Astrocyte of the spinal cord (primary cell): Measurements from ENCODE around the gene KIAA0586.

Experiments used
- DNase-seq: peaks from one replicate; pipeline ENCODE4 v3.0.0; 2011; ENCODE audit warnings: low read depth, low spot score
- H3K4me3 ChIP-seq: 2 replicates; pipeline ENCODE4 v1.5.1; 2011; ENCODE audit warnings: low read depth, mild to moderate bottlenecking, low read length, moderate library complexity
- CTCF ChIP-seq: IDR thresholded peaks from 2 replicates; pipeline ENCODE4 v1.5.1; 2012; ENCODE audit warnings: low read depth, mild to moderate bottlenecking, low read length, inconsistent platforms
- in situ Hi-C: cut with HindIII; loops from 2 replicates; pipeline ENCODE4 v1.10.0; 2017; ENCODE audit warnings: low sequenced_read_pairs

The KIAA0586 gene

GRCh38 chr14:58427281-58428117, at the start of gene KIAA0586, which contains the start of gene TIMM9:
Gene KIAA0586, plus strand, starts transcription at chr14:58427719. Its CDS starts 546 bp downstream, at chr14:58428265.
Gene TIMM9, minus strand, starts transcription at chr14:58427531. Its CDS starts 15,586 bp downstream, at chr14:58411945.
- in situ Hi-C loops = no loop called here
- TF ChIP-seq CTCF = no peak
- DNase-seq = peak; percentile 99
- peak within 1 kb of the TSS; percentile 76 for H3K4me3 ChIP-seq

- DNase-seq = no peak
- H3K4me3 ChIP-seq = no peak overlapping the region
- in situ Hi-C loops = no loop called here
- no peak for TF ChIP-seq CTCF
Measured at GRCh38 chr14:58390830-58391229, 36.7 kb upstream of the KIAA0586 start.

- H3K4me3 ChIP-seq = peak overlapping the region; percentile 35
- in situ Hi-C loops = no loop called here
- no peak for DNase-seq
- TF ChIP-seq CTCF = no peak
Measured at GRCh38 chr14:58395562-58395811, 32.0 kb upstream of the KIAA0586 start.

- peak within 1 kb of the TSS; percentile 35 for H3K4me3 ChIP-seq
- TF ChIP-seq CTCF = peak; percentile 46
- in situ Hi-C loops = no loop called here
- peak; percentile 55 for DNase-seq
Measured at GRCh38 chr14:58395812-58396788, 31.4 kb upstream of the KIAA0586 start, which contains the start of gene TOMM20L. Gene TOMM20L, plus strand, starts transcription at chr14:58395930. Its CDS starts 28 bp downstream, at chr14:58395958.

GRCh38 chr14:58397156-58397555, 30.4 kb upstream of the KIAA0586 start:
- in situ Hi-C loops = no loop called here
- DNase-seq = no peak
- H3K4me3 ChIP-seq = no peak overlapping the region
- no peak for TF ChIP-seq CTCF

- in situ Hi-C loops = no loop called here
- H3K4me3 ChIP-seq = no peak overlapping the region
- no peak for DNase-seq
- TF ChIP-seq CTCF = no peak
Measured at GRCh38 chr14:58398495-58398894, 29.0 kb upstream of the KIAA0586 start.
